ENCODE data around the gene TMEM107. TPM values are rescaled to one million over a fixed set of nuclear protein-coding genes. Genes with fewer than 3 reads are reported as not detected.

Gene TMEM107
- total and polyA plus RNA-seq, 2 donors (not counting 1 experiment from before 2014, with no cell fraction given), result 9.8 to 36.0 TPM

DNA sequence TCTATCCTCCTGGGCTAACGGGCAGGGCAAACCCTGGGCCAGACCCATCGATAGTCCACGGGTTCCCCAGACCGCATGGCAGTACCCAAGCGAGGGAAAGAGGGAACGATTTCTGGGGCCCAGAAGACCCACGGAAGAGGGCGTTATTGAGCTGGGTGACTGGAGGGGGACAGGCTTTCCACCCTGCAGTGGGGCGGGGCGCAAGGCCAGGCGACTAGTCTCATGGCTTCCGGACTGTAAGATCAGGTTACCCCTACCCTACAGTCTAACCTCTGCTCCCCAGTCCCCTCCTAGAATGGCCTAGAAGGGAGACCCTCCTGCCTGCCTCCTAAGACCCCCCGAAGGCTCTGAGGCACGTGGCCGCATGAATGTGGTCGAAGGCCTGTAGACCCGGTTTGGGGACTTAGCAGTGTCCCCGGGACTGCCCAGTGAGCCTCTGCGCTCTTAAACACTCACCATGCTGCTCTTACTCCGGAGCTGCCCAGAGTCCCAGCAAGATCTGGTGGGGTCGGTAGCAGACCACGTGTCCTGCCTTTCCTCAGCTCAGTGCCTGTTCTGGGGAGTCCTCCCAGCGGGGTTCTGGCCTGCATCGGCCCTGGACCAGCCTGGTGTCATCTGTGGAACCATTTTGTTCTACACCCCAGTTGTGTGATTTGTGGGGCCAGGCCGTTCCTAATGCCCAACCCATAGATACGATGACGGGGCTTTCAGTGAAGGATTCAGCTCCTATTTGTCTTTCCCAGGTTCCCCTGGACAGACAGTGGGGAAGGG lies 47.4 kb upstream of the TMEM107 start:
- Histone ChIP-seq H3K36me3 (ENCODE audit: control insufficient read depth, insufficient read depth, low read length) (peaks cover 8% of the 10 kb centered on the region), H3K27ac (ENCODE audit: insufficient read depth, low read length) (peak overlapping the region; percentile 91), H3K79me2 (ENCODE audit: control insufficient read depth, insufficient read depth, low read length) (no peaks in the 10 kb centered on the region), H3K27me3 (ENCODE audit: control insufficient read depth, insufficient read depth, low read length) (no peaks in the 10 kb centered on the region), H3K4me3 (replicated peaks in 1 of 4; ENCODE audit: control extremely low read depth in 1 of 4, insufficient read depth in 1 of 4, low read depth in 3 of 4, low read length in 4 of 4) (peak overlapping the region; percentile 29 to 92 (median 83)), H2AFZ (ENCODE audit: low read length) (peak overlapping the region; percentile 61), H3K4me1 (ENCODE audit: control insufficient read depth, extremely low read depth, insufficient read depth, low read length) (peaks cover 3% of the 10 kb centered on the region), H3K9ac (ENCODE audit: insufficient read depth, low read length) (peak overlapping the region; percentile 64), H3K9me3 (ENCODE audit: control insufficient read depth, insufficient read depth, low read depth, low read length) (no peaks in the 10 kb centered on the region), H3K4me2 (ENCODE audit: extremely low read depth, insufficient read depth, low read length) (peak overlapping the region; percentile 86), H4K20me1 (ENCODE audit: control insufficient read depth, extremely low read depth, insufficient read depth, low read length) (no peaks in the 10 kb centered on the region)
- peak; percentile 50 to 62 for DNase-seq (ENCODE audit: low read depth in 2 of 2)
- TF ChIP-seq EZH2 (IDR thresholded peaks at IDR 0.05; ENCODE audit: low read length, missing control alignments) (no peak), CTCF (conservative IDR thresholded peaks at IDR 0.05 in 1 of 2, IDR thresholded peaks at IDR 0.05 in 1 of 2; ENCODE audit: low read depth in 1 of 2, low read length in 2 of 2) (peak in 1 of 2 donors; percentile 30)

GRCh38 chr17:8222630-8223355 lies 46.6 kb upstream of the TMEM107 start:
- peak overlapping the region; percentile 91 for H3K27ac ChIP-seq (ENCODE audit: insufficient read depth, low read length)
- peak overlapping the region; percentile 86 for H3K4me2 ChIP-seq (ENCODE audit: extremely low read depth, insufficient read depth, low read length)
- H2AFZ ChIP-seq (ENCODE audit: low read length), result peak overlapping the region; percentile 61
- H3K9me3 ChIP-seq (ENCODE audit: control insufficient read depth, insufficient read depth, low read depth, low read length), result no peaks in the 10 kb centered on the region
- TF ChIP-seq CTCF (conservative IDR thresholded peaks at IDR 0.05 in 1 of 2, IDR thresholded peaks at IDR 0.05 in 1 of 2; ENCODE audit: low read depth in 1 of 2, low read length in 2 of 2) (no peak), EZH2 (IDR thresholded peaks at IDR 0.05; ENCODE audit: low read length, missing control alignments) (no peak)
- no peaks in the 10 kb centered on the region for H4K20me1 ChIP-seq (ENCODE audit: control insufficient read depth, extremely low read depth, insufficient read depth, low read length)
- peak overlapping the region; percentile 64 for H3K9ac ChIP-seq (ENCODE audit: insufficient read depth, low read length)
- H3K4me1 ChIP-seq (ENCODE audit: control insufficient read depth, extremely low read depth, insufficient read depth, low read length), result peaks cover 3% of the 10 kb centered on the region
- H3K4me3 ChIP-seq (replicated peaks in 1 of 4; ENCODE audit: control extremely low read depth in 1 of 4, insufficient read depth in 1 of 4, low read depth in 3 of 4, low read length in 4 of 4), result peak overlapping the region; percentile 29 to 92 (median 83)
- H3K36me3 ChIP-seq (ENCODE audit: control insufficient read depth, insufficient read depth, low read length), result peaks cover 3% of the 10 kb centered on the region
- DNase-seq (ENCODE audit: low read depth in 2 of 2), result peak; percentile 92 to 95
- no peaks in the 10 kb centered on the region for H3K79me2 ChIP-seq (ENCODE audit: control insufficient read depth, insufficient read depth, low read length)
- H3K27me3 ChIP-seq (ENCODE audit: control insufficient read depth, insufficient read depth, low read length), result no peaks in the 10 kb centered on the region

DNA sequence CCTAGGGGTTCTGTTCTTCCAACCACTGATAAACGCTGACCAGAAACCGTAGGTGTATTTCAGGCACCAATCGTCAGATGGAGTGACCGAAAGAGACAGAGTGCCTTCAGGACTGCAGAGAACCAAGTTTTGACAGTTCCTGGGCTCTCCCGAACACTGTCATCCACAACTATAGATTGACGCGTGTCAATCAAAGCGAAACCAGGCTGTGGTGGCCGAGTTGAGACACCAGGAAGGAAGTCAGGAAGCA lies 46.1 kb upstream of the TMEM107 start:
- H3K4me2 ChIP-seq (ENCODE audit: extremely low read depth, insufficient read depth, low read length), result peak overlapping the region; percentile 79
- no peak overlapping the region for H3K9ac ChIP-seq (ENCODE audit: insufficient read depth, low read length)
- no peaks in the 10 kb centered on the region for H3K79me2 ChIP-seq (ENCODE audit: control insufficient read depth, insufficient read depth, low read length)
- no peak for DNase-seq (ENCODE audit: low read depth in 2 of 2)
- no peaks in the 10 kb centered on the region for H4K20me1 ChIP-seq (ENCODE audit: control insufficient read depth, extremely low read depth, insufficient read depth, low read length)
- peaks cover under 1% of the 10 kb centered on the region for H3K36me3 ChIP-seq (ENCODE audit: control insufficient read depth, insufficient read depth, low read length)
- H3K4me3 ChIP-seq (replicated peaks in 1 of 4; ENCODE audit: control extremely low read depth in 1 of 4, insufficient read depth in 1 of 4, low read depth in 3 of 4, low read length in 4 of 4), result peak overlapping the region; percentile 29 to 92 (median 83)
- peak overlapping the region; percentile 91 for H3K27ac ChIP-seq (ENCODE audit: insufficient read depth, low read length)
- H3K9me3 ChIP-seq (ENCODE audit: control insufficient read depth, insufficient read depth, low read depth, low read length), result no peaks in the 10 kb centered on the region
- TF ChIP-seq EZH2 (IDR thresholded peaks at IDR 0.05; ENCODE audit: low read length, missing control alignments), result no peak
- TF ChIP-seq CTCF (conservative IDR thresholded peaks at IDR 0.05 in 1 of 2, IDR thresholded peaks at IDR 0.05 in 1 of 2; ENCODE audit: low read depth in 1 of 2, low read length in 2 of 2), result no peak
- peaks cover 3% of the 10 kb centered on the region for H3K4me1 ChIP-seq (ENCODE audit: control insufficient read depth, extremely low read depth, insufficient read depth, low read length)
- no peaks in the 10 kb centered on the region for H3K27me3 ChIP-seq (ENCODE audit: control insufficient read depth, insufficient read depth, low read length)
- no peak overlapping the region for H2AFZ ChIP-seq (ENCODE audit: low read length)

All from fibroblast of lung (primary cell).